Stimulated activated naive B cell treated with anti-CD40 and anti-IgM and Interleukin-4, amounts not matched to agents 10 μg/mL and 1 μg/mL and 100 μg/mL, for 72 hours (primary cell): ENCODE measurements around the gene DGKG.

ENCODE experiments used
- ATAC-seq, 2 donors: fragments of 150-1000 bp; cut with Tn5 transposase; replicated peaks; 2 replicates each; pipeline ENCODE4 v1.10.0; 2021; ENCODE audit warnings: moderate library complexity in 1 of 2
- DNase-seq: peaks from one replicate; pipeline ENCODE4 v3.0.0; 2021
- H3K27ac Mint-ChIP-seq: one replicate; pipeline ENCODE4 v1.8.0; 2022; ENCODE audit warnings: mild to moderate bottlenecking, mixed read lengths
- H3K27me3 Mint-ChIP-seq, 2 donors: one replicate each; pipeline ENCODE4 v1.8.0; 2022; ENCODE audit warnings: mixed read lengths in 2 of 2
- H3K36me3 Mint-ChIP-seq, 2 donors: one replicate each; pipeline ENCODE4 v1.8.0; 2022; ENCODE audit warnings: mixed read lengths in 2 of 2, mild to moderate bottlenecking in 1 of 2
- H3K4me1 Mint-ChIP-seq, 2 donors: one replicate each; pipeline ENCODE4 v1.8.0; 2022; ENCODE audit warnings: mixed read lengths in 2 of 2, mild to moderate bottlenecking in 1 of 2
- H3K4me3 Mint-ChIP-seq, 2 donors: one replicate each; pipeline ENCODE4 v1.8.0; 2022; ENCODE audit warnings: mild to moderate bottlenecking in 2 of 2, mixed read lengths in 2 of 2, moderate library complexity in 1 of 2
- H3K9me3 Mint-ChIP-seq, 2 donors: one replicate each; pipeline ENCODE4 v1.8.0; 2022; ENCODE audit warnings: mixed read lengths in 2 of 2, mild to moderate bottlenecking in 1 of 2

DGKG gene

DNA sequence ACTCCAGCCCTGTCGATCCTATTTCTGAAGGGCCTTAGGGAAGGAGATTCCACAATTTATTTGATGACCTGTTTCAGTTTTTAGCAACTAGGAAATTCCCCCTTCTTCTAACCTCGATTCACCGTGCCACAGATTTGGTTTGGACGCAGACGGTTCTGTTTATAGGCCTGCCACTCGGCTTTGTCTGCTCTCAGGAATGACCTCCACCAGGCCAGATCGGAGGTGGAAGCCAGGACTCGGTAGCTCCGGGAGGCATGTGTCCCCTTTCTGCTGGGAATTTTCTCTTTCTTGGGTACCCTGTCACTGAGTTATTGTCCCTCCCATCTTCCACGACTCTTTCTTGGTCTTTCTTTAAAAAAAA lies 167.6 kb downstream of the DGKG start:
- Mint-ChIP-seq H3K27me3 (peaks cover 33 to 52% of the 10 kb centered on the region in 2 donors), H3K4me3 (peak overlapping the region; percentile 59 to 68), H3K4me1 (peaks cover 6 to 9% of the 10 kb centered on the region in 2 donors), H3K9me3 (no peaks in the 10 kb centered on the region), H3K27ac (no peak overlapping the region), H3K36me3 (no peaks in the 10 kb centered on the region)
- no peak for ATAC-seq
- DNase-seq = no peak

DNA sequence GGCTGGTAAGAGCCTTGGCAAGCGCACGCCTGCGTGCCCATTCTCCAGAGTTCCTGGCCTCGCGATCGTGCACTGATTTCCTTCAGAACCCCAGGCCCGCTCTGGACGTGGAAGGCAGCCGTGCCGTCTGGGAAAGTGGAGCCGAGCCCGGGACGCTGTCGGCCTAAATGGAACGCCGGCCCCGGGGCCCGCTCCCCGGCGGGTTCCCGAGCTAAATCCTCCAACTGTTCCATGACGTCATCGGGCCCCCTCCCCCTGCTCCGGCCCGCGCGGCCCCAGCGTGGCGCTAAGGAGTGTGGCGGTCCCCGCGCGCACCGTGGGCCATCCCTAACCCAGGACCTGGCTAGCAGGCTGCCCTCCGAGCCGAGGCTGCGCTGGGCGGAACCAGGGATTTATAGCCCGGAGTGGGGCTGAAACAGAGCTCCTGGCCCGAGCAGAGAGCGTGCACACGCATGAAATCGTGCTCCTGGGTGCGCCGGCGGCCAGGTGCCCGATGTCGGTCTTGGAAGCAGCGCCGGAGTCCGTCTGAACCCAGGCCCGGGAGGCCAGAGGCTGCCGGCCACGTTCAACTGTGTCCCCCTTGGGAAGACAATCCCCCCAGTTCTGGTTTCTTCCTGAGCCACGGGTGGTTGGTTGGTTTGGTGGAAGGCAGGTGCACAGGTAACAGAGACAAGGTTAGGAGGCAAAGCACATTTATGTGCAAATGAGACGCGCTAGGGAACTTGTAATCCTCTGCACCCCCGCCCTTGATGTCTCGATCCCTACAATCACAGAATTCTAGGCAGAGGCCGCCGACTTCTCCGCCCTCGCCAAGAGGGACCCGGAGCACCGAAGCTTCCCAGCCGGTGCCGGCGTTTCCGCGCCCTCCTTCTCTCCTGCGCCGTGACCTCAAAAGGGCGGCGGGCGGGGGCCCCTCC lies 168.2 kb downstream of the DGKG start:
- peaks cover 33 to 52% of the 10 kb centered on the region in 2 donors for H3K27me3 Mint-ChIP-seq
- H3K4me3 Mint-ChIP-seq = peak overlapping the region; percentile 59 to 68
- peak; percentile 38 to 51 for ATAC-seq
- H3K4me1 Mint-ChIP-seq = peaks cover 6 to 9% of the 10 kb centered on the region in 2 donors
- H3K27ac Mint-ChIP-seq = no peak overlapping the region
- no peaks in the 10 kb centered on the region for H3K9me3 Mint-ChIP-seq
- no peak for DNase-seq
- no peaks in the 10 kb centered on the region for H3K36me3 Mint-ChIP-seq

DNA sequence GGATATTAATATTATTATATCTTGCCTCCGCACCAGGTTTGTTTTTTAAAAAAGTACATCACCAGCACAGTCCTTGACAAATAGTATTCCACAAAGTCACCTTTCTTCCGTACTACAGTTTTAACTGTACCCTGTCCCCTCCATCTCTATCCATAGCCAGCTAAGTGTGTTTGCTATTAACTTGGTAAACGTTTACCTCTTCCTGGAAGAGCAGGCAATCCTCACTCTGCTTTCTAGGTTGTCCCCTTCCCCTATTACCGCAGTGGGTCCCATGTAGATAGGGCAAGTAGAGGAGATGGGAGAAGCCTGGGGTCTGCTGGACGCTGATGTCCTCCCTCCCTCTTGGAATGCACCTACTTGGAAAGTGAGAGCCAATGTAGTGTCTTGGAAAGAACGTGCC lies 169.2 kb downstream of the DGKG start:
- Mint-ChIP-seq H3K4me1 (peaks cover 6 to 9% of the 10 kb centered on the region in 2 donors), H3K27ac (no peak overlapping the region), H3K9me3 (no peaks in the 10 kb centered on the region), H3K27me3 (peaks cover 33 to 52% of the 10 kb centered on the region in 2 donors), H3K4me3 (no peak overlapping the region), H3K36me3 (no peaks in the 10 kb centered on the region)
- no peak for ATAC-seq
- DNase-seq = no peak

DNA sequence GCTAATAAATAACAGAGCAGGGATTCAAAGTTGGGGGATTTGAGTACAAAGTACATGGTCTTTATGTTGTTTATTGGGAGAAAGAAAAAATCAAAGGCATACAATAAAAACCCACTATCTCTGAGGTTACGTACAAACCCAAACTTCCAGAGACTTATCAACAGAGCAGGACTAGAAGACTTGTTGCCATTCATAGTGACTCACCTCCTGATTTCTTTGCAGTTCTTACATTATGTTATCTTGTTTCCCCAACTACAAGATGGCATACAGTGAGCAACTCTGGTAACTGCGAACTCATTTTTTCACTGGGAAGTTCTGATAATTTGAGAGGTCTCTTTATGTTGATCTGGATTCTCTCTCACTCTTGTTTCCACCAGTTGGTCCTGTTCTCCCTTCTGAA lies 172.5 kb downstream of the DGKG start:
- Mint-ChIP-seq H3K27ac (no peak overlapping the region), H3K9me3 (no peaks in the 10 kb centered on the region), H3K36me3 (peaks cover 0 to 3% of the 10 kb centered on the region in 2 donors), H3K4me1 (peaks cover 17 to 22% of the 10 kb centered on the region in 2 donors), H3K4me3 (no peak overlapping the region), H3K27me3 (peaks cover 27 to 45% of the 10 kb centered on the region in 2 donors)
- DNase-seq = no peak
- no peak for ATAC-seq

DNA sequence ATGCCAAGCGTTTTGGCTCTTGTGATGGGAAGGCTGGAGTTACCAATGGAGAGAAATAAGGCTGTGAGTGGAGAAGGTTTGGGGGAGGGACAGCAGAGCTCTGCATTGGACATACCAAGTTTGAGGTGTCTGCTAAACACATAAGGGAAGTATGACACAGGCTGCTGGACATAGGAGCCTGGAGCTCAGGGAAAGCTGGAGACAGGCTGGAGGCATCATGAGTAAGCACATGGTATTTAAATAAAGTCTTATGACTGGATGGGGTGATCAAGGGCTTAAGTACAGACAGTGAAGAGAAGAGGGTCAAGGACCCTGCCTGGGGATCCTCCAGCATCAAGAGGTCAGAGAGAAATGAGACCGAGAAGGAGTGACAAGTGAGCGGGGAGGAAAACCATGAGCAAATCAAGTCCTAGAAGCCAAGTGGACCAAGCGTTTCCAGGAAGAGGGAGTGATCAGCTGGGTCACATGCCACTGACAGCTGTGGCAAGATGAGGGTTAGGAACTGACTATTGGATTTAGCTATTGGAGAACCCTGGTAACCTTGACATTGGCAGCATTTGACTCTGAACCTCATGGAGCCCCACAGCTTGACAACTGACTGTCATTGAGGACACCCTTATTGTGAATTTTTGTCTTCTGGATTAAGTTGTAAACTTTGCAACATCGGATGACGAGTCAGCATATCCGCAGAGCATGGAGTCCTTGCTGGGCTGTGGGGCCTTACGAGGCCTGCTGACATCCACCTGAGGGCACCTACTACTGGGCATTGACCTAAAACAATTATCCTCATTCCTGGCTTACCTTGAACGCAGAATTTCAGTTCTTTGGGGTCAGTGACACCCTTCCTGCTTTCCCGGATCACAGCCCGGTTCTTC lies 174.4 kb downstream of the DGKG start:
- Mint-ChIP-seq H3K9me3 (no peaks in the 10 kb centered on the region), H3K27ac (no peak overlapping the region), H3K4me1 (peaks cover 11 to 17% of the 10 kb centered on the region in 2 donors), H3K27me3 (peaks cover 19 to 28% of the 10 kb centered on the region in 2 donors), H3K4me3 (no peak overlapping the region), H3K36me3 (peaks cover 0 to 3% of the 10 kb centered on the region in 2 donors)
- ATAC-seq = no peak
- DNase-seq = no peak

DNA sequence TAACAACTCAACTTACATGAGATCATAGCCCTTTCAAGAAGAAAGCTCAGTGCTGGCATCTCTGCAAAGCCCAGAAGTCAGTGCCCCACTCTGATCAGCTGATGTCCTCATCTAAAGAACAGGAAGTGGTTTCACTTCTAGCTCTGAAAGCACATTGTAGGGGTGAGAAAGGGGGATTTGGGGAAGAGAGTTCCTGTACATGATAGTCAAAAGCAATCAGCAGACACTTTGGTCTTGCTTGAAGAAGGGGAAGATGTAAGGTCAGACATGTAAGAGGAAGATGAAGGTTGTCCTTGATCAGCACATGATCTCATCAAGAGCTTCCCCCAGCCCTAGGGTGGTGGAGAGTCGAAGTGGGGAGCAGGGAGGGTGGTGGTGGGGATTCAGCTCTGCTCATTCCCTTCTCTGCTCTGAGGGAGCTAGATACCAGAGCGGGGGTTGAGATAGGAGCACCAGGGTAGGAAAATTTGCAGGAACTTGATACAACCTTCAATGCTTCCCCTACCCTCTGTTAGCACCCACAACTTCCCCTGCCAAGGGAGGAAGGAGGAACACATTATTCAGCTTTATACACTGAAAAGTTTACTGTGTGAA lies 176.7 kb downstream of the DGKG start:
- Mint-ChIP-seq H3K4me1 (peaks cover 11 to 17% of the 10 kb centered on the region in 2 donors), H3K27me3 (peaks cover 0 to 6% of the 10 kb centered on the region in 2 donors), H3K4me3 (no peak overlapping the region), H3K27ac (no peak overlapping the region), H3K9me3 (no peaks in the 10 kb centered on the region), H3K36me3 (peaks cover 0 to 3% of the 10 kb centered on the region in 2 donors)
- DNase-seq (peak; percentile 15), ATAC-seq (peak; percentile 96)

DNA sequence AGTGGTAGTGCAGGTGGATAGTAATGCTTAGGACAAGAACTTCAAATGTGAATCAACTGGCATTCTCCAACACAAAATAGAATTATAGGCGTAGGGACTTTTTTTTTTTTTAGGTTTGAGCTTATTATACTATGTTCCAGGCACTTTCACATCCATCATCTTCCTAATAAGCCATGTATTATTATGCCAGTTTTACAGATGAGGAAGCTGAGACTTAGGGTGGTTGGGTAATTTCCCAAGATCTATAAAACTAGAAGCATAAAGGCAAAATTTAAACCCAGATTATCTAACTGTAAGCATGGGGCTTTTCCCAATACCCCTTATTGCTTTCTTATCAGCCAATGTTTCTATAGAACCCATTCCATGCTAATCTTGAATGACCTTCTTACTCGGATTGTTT lies 178.0 kb downstream of the DGKG start:
- H3K4me1 Mint-ChIP-seq = peaks cover 11 to 17% of the 10 kb centered on the region in 2 donors
- H3K4me3 Mint-ChIP-seq = no peak overlapping the region
- no peaks in the 10 kb centered on the region for H3K27me3 Mint-ChIP-seq
- ATAC-seq (no peak), DNase-seq (no peak)
- no peak overlapping the region for H3K27ac Mint-ChIP-seq
- H3K9me3 Mint-ChIP-seq = no peaks in the 10 kb centered on the region
- peaks cover 0 to 3% of the 10 kb centered on the region in 2 donors for H3K36me3 Mint-ChIP-seq

DNA sequence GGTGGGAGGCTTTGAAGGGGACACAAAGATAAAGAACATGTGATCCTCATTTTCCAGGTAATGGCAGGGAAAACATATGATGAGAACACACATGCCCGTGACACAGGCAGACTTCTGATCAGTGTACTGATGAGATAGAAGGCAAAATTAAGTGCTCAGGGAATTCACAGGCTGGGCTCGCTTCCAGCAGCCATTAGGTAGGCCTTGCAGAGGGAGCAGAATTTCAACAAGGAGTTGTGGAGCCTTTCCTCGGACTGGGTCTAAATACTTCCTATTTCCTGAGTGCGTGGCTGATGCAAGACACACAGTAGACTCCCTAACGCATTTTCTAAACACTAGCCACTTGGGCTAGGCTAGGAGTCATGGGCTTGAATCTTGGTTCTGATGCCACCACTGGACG lies 179.2 kb downstream of the DGKG start:
- no peak for ATAC-seq
- DNase-seq = no peak
- Mint-ChIP-seq H3K4me3 (no peak overlapping the region), H3K4me1 (peaks cover 11 to 17% of the 10 kb centered on the region in 2 donors), H3K36me3 (peaks cover 0 to 3% of the 10 kb centered on the region in 2 donors), H3K9me3 (peaks cover 0 to 1% of the 10 kb centered on the region in 2 donors), H3K27me3 (no peaks in the 10 kb centered on the region), H3K27ac (no peak overlapping the region)

DNA sequence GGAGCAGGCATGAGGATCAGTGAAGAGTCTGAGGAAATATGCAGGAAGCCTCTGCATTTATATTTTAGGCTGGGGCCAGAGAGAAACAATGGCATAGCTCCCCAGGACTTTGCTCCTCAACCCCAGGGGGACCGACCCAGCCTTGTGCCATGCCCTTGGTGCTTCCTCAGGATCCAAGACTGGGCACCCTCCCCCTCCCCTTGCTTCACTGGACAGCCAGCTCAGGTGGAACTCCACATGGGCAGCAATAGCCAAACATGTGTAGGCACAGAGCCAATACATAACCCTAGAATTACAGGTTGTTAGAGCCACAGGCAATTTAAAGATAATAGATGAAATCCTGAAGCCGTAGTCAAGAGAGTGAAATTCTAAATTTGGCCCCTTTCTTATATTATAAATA lies 180.1 kb downstream of the DGKG start:
- peaks cover 0 to 3% of the 10 kb centered on the region in 2 donors for H3K36me3 Mint-ChIP-seq
- H3K4me3 Mint-ChIP-seq = no peak overlapping the region
- no peaks in the 10 kb centered on the region for H3K27me3 Mint-ChIP-seq
- peaks cover 11 to 17% of the 10 kb centered on the region in 2 donors for H3K4me1 Mint-ChIP-seq
- DNase-seq (no peak), ATAC-seq (no peak)
- H3K9me3 Mint-ChIP-seq = peaks cover 0 to 1% of the 10 kb centered on the region in 2 donors
- no peak overlapping the region for H3K27ac Mint-ChIP-seq

DNA sequence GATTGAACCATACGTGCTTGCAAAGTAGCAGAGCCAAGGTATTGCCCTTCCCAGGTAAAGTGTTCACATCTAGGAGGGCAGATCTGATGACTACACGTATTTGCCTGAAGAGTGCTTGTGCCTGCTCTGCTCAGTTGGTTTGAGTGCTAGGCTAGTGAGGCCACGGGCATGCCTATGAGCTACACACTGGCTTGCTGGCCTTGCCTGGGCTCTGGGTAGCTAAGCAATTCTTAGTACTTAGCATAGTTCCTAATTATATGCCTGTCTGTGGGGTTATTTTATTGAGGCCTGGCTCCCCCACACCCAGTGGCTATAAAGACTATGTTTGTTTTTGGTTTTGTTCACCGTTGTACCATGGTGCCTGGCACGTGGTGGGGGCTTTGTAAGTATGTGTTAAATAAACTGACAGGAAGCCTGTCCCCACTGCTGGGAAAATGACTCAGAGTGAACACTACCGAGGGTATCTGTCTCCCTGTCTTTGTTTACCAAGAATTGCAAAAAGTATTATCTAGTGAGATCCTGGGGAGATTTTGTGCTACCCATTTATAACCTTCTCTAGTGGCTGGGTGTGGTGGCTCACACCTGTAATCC lies 181.0 kb downstream of the DGKG start:
- no peaks in the 10 kb centered on the region for H3K36me3 Mint-ChIP-seq
- no peak overlapping the region for H3K4me3 Mint-ChIP-seq
- no peak overlapping the region for H3K27ac Mint-ChIP-seq
- H3K27me3 Mint-ChIP-seq = no peaks in the 10 kb centered on the region
- no peak for ATAC-seq
- H3K4me1 Mint-ChIP-seq = peaks cover 9 to 17% of the 10 kb centered on the region in 2 donors
- H3K9me3 Mint-ChIP-seq = peaks cover 0 to 1% of the 10 kb centered on the region in 2 donors
- DNase-seq = no peak

DNA sequence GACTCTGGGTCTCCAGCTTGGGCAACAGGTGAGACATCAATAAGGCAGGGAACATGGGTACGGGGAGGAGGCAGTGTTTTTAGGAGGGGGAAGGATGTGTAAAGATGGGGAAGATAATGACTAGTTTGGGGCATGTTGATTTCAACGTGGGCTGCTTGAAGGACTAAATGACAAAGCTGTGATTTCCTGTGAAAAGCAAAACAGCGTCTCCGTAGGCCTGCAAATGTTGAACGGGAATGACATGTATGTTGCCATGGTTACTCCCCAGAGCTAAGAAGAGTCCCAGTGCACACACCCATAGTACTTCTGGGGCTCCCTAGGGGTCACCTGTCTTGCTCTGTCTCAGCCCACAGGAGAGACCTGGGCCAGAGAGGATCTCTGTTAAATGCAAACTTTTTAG lies 181.9 kb downstream of the DGKG start:
- no peaks in the 10 kb centered on the region for H3K27me3 Mint-ChIP-seq
- H3K4me3 Mint-ChIP-seq = no peak overlapping the region
- H3K9me3 Mint-ChIP-seq = peaks cover 0 to 1% of the 10 kb centered on the region in 2 donors
- H3K36me3 Mint-ChIP-seq = no peaks in the 10 kb centered on the region
- ATAC-seq (no peak), DNase-seq (no peak)
- peaks cover 4 to 9% of the 10 kb centered on the region in 2 donors for H3K4me1 Mint-ChIP-seq
- H3K27ac Mint-ChIP-seq = no peak overlapping the region

DNA sequence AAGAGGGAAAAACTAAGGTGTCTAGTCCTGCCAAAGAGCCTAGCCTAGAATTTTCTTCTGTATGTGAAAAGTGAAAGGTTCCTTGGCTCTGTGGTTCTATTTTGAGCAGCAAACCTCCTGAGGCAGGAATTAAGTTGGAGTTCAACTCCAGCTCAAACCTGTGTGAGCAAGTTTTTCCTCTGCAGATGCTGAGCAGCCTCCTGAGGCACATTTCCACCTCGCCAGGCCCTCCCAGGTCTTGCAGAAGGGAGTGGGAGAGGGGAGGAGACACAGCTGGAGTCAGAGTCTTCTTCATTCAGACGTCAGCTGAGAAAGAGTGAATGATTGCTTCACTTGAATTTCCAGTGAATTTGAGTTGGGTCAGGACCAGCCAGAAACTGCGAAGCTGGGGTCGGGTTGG lies 183.6 kb downstream of the DGKG start:
- Mint-ChIP-seq H3K27ac (no peak overlapping the region), H3K4me3 (no peak overlapping the region), H3K36me3 (peaks cover 0 to 2% of the 10 kb centered on the region in 2 donors)

DNA sequence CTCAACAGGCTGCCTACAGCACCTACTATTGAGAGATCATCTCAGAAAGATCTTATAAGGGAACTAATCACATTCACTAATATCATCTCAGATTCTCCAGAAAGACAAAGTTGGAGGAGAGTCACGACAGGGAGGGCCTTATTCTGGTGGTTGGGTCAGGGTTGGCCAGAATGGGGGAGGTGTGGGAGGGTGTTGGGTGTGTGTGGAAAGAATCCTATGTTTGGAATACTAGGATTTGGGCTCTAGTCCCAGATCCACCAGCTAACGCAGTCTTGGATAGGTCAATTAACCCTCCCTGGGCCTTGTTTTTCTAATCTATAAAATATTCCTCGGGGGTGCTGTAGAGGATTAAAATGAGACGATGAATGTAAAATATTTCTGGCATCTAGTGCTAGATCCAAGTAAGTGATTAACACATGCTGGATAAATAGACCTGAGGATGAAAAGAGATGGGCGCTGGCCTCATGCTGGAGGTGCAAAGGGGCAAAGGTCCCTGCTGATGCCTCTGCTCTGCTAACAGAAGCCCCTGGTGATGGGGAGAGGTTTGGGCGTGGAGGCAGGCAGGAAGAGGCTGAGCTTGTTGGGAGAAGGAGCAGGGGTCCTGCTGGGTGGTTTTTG lies 185.6 kb downstream of the DGKG start:
- peaks cover 0 to 2% of the 10 kb centered on the region in 2 donors for H3K36me3 Mint-ChIP-seq
- no peak overlapping the region for H3K4me3 Mint-ChIP-seq
- DNase-seq (no peak), ATAC-seq (no peak)
- peaks cover 0 to 1% of the 10 kb centered on the region in 2 donors for H3K9me3 Mint-ChIP-seq
- peaks cover 0 to 6% of the 10 kb centered on the region in 2 donors for H3K27me3 Mint-ChIP-seq
- no peaks in the 10 kb centered on the region for H3K4me1 Mint-ChIP-seq
- H3K27ac Mint-ChIP-seq = no peak overlapping the region

More for the DNA sequence above, 183.6 kb downstream of the DGKG start:
- ATAC-seq (no peak), DNase-seq (no peak)
- Mint-ChIP-seq H3K27me3 (peaks cover 0 to 6% of the 10 kb centered on the region in 2 donors), H3K9me3 (peaks cover 0 to 1% of the 10 kb centered on the region in 2 donors), H3K4me1 (no peaks in the 10 kb centered on the region)
